ENCODE results near the gene TMEM53. TPM values are rescaled to one million over a fixed set of nuclear protein-coding genes. Genes with fewer than 3 reads are reported as not detected.

Gene TMEM53
- total RNA-seq, 1 donor = 6.9 TPM

DNA sequence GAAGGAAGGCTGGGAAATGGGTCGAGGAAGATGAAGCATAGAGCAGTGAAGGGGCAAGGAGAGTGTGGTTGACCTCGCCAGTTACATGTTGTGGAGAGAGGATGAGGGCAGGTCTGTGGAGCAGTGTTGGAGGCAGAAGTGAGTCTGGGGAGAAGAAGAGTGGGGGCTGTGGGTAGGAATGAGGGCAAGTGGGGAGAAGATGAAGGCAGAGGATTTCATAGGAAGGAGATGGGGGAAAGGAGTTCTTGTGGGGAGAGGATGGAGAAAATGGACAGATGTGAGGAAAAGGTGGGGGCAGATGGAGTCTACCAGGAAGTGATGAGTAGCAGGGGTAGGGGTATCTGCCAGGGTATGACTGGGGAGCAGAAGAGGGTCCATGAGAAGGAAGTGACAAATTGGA lies 3.8 kb upstream of the TMEM53 start:
- no peak overlapping the region for H2AFZ ChIP-seq (ENCODE audit: low read length)
- H3K36me3 ChIP-seq (ENCODE audit: insufficient read depth, low read length) = no peaks in the 10 kb centered on the region
- no peak overlapping the region for H3K27ac ChIP-seq (ENCODE audit: low read depth, low read length)

DNA sequence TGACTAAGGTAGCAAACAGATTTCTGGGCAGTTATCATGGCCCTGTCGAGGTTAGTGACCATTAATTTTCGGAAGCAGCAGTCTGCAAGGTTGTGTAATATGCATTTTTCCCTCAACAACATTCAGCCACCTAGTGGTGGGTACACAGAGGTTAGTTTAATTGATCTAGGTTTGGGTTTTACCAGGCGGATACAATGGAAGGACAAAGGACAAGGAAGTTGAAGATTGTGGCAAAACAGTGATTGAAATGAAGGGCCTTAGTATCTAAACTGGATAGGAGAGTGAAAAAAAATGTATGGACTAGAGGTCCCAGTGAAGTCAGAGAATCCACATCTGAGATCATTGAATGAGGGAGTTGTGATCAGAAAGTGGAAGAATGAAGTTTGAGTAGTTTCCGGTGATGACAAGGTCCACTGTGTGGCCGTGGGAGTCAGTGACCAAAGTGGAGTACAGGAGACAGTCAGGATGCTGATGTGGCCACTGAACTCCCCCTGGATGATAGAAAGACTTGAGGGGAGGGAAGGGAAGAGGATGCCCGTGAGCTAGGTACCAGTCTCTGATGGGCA lies 3.0 kb upstream of the TMEM53 start:
- Histone ChIP-seq H4K20me1 (ENCODE audit: insufficient read depth, low read length) (no peaks in the 10 kb centered on the region), H3K27ac (ENCODE audit: low read depth, low read length) (no peak overlapping the region), H2AFZ (ENCODE audit: low read length) (peak overlapping the region; percentile 38), H3K27me3 (ENCODE audit: insufficient read depth, low read length) (no peaks in the 10 kb centered on the region), H3K4me3 (ENCODE audit: insufficient read depth, low read length) (no peak overlapping the region), H3K79me2 (ENCODE audit: insufficient read depth, low read length) (peaks cover 7% of the 10 kb centered on the region), H3K36me3 (ENCODE audit: insufficient read depth, low read length) (no peaks in the 10 kb centered on the region), H3K9me3 (ENCODE audit: low read depth, low read length) (no peaks in the 10 kb centered on the region), H3K4me2 (ENCODE audit: insufficient read depth, low read length) (peak overlapping the region; percentile 22), H3K4me1 (ENCODE audit: insufficient read depth, low read length) (peaks cover 32% of the 10 kb centered on the region)
- DNase-seq (ENCODE audit: insufficient read length, low spot score, missing footprints) = peak; percentile 53
- TF ChIP-seq, protein P1, sequence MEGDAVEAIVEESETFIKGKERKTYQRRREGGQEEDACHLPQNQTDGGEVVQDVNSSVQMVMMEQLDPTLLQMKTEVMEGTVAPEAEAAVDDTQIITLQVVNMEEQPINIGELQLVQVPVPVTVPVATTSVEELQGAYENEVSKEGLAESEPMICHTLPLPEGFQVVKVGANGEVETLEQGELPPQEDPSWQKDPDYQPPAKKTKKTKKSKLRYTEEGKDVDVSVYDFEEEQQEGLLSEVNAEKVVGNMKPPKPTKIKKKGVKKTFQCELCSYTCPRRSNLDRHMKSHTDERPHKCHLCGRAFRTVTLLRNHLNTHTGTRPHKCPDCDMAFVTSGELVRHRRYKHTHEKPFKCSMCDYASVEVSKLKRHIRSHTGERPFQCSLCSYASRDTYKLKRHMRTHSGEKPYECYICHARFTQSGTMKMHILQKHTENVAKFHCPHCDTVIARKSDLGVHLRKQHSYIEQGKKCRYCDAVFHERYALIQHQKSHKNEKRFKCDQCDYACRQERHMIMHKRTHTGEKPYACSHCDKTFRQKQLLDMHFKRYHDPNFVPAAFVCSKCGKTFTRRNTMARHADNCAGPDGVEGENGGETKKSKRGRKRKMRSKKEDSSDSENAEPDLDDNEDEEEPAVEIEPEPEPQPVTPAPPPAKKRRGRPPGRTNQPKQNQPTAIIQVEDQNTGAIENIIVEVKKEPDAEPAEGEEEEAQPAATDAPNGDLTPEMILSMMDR (IDR thresholded peaks at IDR 0.05; ENCODE audit: extremely low read depth, low read depth, low read length) = peak; percentile 63

More for the DNA sequence above, 3.8 kb upstream of the TMEM53 start:
- TF ChIP-seq, protein P1 (IDR thresholded peaks at IDR 0.05; ENCODE audit: extremely low read depth, low read depth, low read length) = no peak
- Histone ChIP-seq H4K20me1 (ENCODE audit: insufficient read depth, low read length) (no peaks in the 10 kb centered on the region), H3K9me3 (ENCODE audit: low read depth, low read length) (no peaks in the 10 kb centered on the region), H3K4me1 (ENCODE audit: insufficient read depth, low read length) (peaks cover 25% of the 10 kb centered on the region), H3K79me2 (ENCODE audit: insufficient read depth, low read length) (peaks cover 5% of the 10 kb centered on the region), H3K4me3 (ENCODE audit: insufficient read depth, low read length) (no peak overlapping the region), H3K27me3 (ENCODE audit: insufficient read depth, low read length) (no peaks in the 10 kb centered on the region), H3K4me2 (ENCODE audit: insufficient read depth, low read length) (no peak overlapping the region)
- no peak for DNase-seq (ENCODE audit: insufficient read length, low spot score, missing footprints)

DNA sequence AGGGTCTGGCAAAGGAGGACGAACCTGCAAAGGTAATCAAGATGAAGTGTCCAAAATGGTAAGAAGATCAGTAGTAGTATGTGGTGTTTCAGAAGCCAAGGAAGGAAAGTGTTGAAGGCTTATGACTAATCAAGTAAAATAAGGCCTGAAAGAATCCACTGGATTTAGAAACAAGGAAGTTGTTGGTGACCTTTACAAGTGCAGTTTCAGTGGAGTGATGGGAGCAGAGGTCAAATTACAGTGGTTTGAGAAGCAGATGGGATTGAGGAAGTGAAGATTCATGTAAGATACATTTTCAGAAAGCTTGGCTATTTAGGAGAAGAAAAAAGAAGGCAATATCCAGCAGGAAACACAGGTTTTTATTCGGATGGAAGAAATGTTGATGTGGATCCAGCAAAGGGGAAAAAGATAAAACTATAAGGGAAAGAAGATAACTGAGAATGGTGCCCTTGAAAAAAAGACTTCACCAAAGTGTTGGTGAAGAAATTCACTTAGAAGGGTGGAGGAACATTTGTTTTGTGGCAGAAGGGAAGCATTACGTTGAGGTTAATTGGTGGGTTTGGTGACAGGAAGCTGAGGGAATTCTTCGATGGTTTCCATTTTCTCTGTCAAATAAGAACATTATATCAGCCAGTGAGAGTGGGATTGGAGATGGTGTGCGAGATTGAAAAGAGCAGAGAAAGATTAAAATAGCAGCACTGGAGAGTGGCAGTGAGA lies 2.4 kb upstream of the TMEM53 start:
- Histone ChIP-seq H3K27me3 (ENCODE audit: insufficient read depth, low read length) (no peaks in the 10 kb centered on the region), H3K27ac (ENCODE audit: low read depth, low read length) (peak overlapping the region; percentile 25), H3K4me2 (ENCODE audit: insufficient read depth, low read length) (peak overlapping the region; percentile 22), H4K20me1 (ENCODE audit: insufficient read depth, low read length) (no peaks in the 10 kb centered on the region), H3K36me3 (ENCODE audit: insufficient read depth, low read length) (no peaks in the 10 kb centered on the region), H3K4me3 (ENCODE audit: insufficient read depth, low read length) (no peak overlapping the region), H2AFZ (ENCODE audit: low read length) (peak overlapping the region; percentile 38), H3K4me1 (ENCODE audit: insufficient read depth, low read length) (peaks cover 34% of the 10 kb centered on the region), H3K79me2 (ENCODE audit: insufficient read depth, low read length) (peaks cover 7% of the 10 kb centered on the region), H3K9me3 (ENCODE audit: low read depth, low read length) (no peaks in the 10 kb centered on the region)
- DNase-seq (ENCODE audit: insufficient read length, low spot score, missing footprints) = peak; percentile 39
- TF ChIP-seq, protein P1 (IDR thresholded peaks at IDR 0.05; ENCODE audit: extremely low read depth, low read depth, low read length) = no peak

DNA sequence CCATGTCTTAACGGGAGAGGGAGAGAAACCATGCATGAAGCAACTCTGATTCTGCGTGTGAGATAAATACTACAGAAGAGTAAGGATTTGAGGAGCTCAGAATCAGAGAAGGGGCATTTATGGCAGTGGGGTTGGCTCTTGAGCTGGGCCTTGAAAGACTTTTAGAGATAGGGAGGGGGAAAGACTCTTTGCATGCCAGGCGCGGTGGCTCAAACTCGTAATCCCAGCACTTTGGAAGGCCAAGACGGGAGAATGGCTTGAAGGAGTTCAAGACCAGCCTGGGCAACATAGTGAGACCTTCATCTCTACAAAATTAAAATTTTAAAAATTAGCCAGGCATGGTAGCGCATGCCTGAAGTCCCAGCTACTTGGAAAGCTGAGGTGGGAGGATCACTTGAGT lies 905 bp upstream of the TMEM53 start:
- no peaks in the 10 kb centered on the region for H3K36me3 ChIP-seq (ENCODE audit: insufficient read depth, low read length)
- H3K9me3 ChIP-seq (ENCODE audit: low read depth, low read length) = no peaks in the 10 kb centered on the region
- peak overlapping the region; percentile 91 for H3K4me3 ChIP-seq (ENCODE audit: insufficient read depth, low read length)
- DNase-seq (ENCODE audit: insufficient read length, low spot score, missing footprints) = no peak
- no peaks in the 10 kb centered on the region for H4K20me1 ChIP-seq (ENCODE audit: insufficient read depth, low read length)
- peak overlapping the region; percentile 97 for H3K4me2 ChIP-seq (ENCODE audit: insufficient read depth, low read length)
- peaks cover 34% of the 10 kb centered on the region for H3K4me1 ChIP-seq (ENCODE audit: insufficient read depth, low read length)
- H3K27me3 ChIP-seq (ENCODE audit: insufficient read depth, low read length) = no peaks in the 10 kb centered on the region
- peaks cover 9% of the 10 kb centered on the region for H3K79me2 ChIP-seq (ENCODE audit: insufficient read depth, low read length)
- H2AFZ ChIP-seq (ENCODE audit: low read length) = peak overlapping the region; percentile 100
- peak overlapping the region; percentile 85 for H3K27ac ChIP-seq (ENCODE audit: low read depth, low read length)
- TF ChIP-seq, protein P1 (IDR thresholded peaks at IDR 0.05; ENCODE audit: extremely low read depth, low read depth, low read length) = no peak

Measured in osteoblast (primary cell).